Measurements from ENCODE around the gene JAGN1.

DNA sequence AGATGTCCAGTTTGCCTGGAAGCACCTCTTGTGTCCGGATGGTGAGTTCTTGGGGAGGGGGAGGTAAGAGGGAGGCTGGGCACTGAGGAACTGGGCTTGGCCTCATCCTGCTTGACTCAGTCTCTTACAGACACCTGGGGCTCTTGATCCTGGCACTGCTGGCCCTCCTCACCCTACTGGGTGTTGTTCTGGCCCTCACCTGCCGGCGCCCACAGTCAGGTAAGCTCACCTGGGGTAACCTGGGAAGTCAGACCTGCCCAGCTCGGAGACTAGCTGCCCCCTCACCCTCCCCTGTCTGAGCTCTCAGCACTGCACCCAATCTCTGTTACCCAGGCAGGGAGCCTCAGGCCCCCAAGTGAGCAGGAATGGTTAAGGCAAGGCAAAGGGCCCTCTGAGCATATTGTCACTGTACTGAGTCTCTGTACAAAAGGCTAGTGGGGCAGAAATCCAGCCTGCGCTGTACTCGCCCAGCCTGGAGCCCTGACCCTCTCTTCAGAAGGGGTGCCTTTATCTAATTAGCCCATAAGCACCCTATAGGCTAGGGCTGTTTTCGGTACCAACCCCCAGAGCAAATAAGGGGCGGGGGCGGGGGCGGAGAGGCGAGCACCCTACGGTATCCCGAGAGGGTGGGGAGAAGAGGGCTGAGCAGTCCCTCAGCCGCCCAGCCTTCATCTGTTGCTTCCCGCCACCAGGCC is 24.3 kb downstream of the JAGN1 start:
- TF ChIP-seq POLR2AphosphoS5 (IDR thresholded peaks at IDR 0.05; ENCODE audit: borderline replicate concordance, low read depth, low read length) (no peak), EZH2 (IDR thresholded peaks at IDR 0.05) (no peak), FOXP2 (optimal IDR thresholded peaks at IDR 0.05; ENCODE audit: control extremely low read depth, extremely low read length, insufficient read depth) (no peak)
